Panc1 (cell line): ENCODE results near the gene CPM. TPM values are rescaled to one million over a fixed set of nuclear protein-coding genes. Genes with fewer than 3 reads are reported as not detected.

Experiments
- ATAC-seq: fragments of 200-7000 bp; cut with Tn5 transposase; 2 replicates; pipeline ENCODE4 v1.9.1; 2020; ENCODE audit warnings: mild to moderate bottlenecking, moderate library complexity
- BruUV-seq: library from RNA; stranded (reverse); fragments of 400-500 nt; replicated peaks from 2 replicates; lab custom pipeline; 2021; lab: Mats Ljungman, UMichigan
- CTCF ChIA-PET: fragments of 300-600 bp; sonication (Branson Sonifier 250); formaldehyde crosslinking; loops from one replicate; lab custom pipeline; 2022; ENCODE audit warnings: antibody characterized with exemption; lab: Charles Lee
- POLR2A ChIA-PET: fragments of 300-600 bp; sonication (Branson Sonifier 250); formaldehyde crosslinking; loops from one replicate; lab custom pipeline; 2022; ENCODE audit warnings: antibody characterized with exemption; lab: Charles Lee
- DNase-seq: peaks from one replicate; pipeline ENCODE4 v3.0.0-alpha.2; 2010; ENCODE audit warnings: low read depth, low spot score
- H3K27ac ChIP-seq: 2 replicates; pipeline ENCODE4 v1.5.1; 2011; ENCODE audit warnings: mild to moderate bottlenecking, low read length, inconsistent platforms
- H3K27me3 ChIP-seq: fragments of 200-500 bp; sonication (Bioruptor generic); 2 replicates; pipeline ENCODE4 v1.6.0; 2014; ENCODE audit warnings: low read length, inconsistent platforms; ENCODE audit not compliant: control insufficient read depth, insufficient read depth
- H3K36me3 ChIP-seq: fragments of 200-500 bp; sonication (Bioruptor generic); 2 replicates; pipeline ENCODE4 v1.5.1; 2014; ENCODE audit warnings: inconsistent platforms, mild to moderate bottlenecking, low read length, moderate library complexity; ENCODE audit not compliant: control insufficient read depth, insufficient read depth
- H3K4me1 ChIP-seq: 2 replicates; pipeline ENCODE4 v1.5.1; 2011; ENCODE audit warnings: inconsistent platforms, mild to moderate bottlenecking, low read length, moderate library complexity; ENCODE audit not compliant: control insufficient read depth, insufficient read depth
- H3K4me3 ChIP-seq, 2 experiments: 2 replicates each; pipeline ENCODE4 v1.5.1; 2011 to 2012; ENCODE audit warnings: low read depth in 2 of 2, low read length in 2 of 2, mild to moderate bottlenecking in 2 of 2, inconsistent platforms in 1 of 2, moderate library complexity in 1 of 2
- H3K9me3 ChIP-seq: fragments of 200-500 bp; sonication (Bioruptor generic); 2 replicates; pipeline ENCODE4 v1.5.1; 2014; ENCODE audit warnings: low read depth, mild to moderate bottlenecking, inconsistent platforms, low read length, moderate library complexity; ENCODE audit not compliant: control insufficient read depth, insufficient read depth
- POLR2AphosphoS5 ChIP-seq: IDR thresholded peaks from 2 replicates; pipeline ENCODE4 v1.6.1; 2012; ENCODE audit warnings: mild to moderate bottlenecking, low read depth, low read length, moderate library complexity
- SIN3A ChIP-seq: IDR thresholded peaks from 2 replicates; pipeline ENCODE4 v1.6.1; 2012; ENCODE audit warnings: low read depth, mild to moderate bottlenecking, low read length, moderate library complexity, borderline replicate concordance; ENCODE audit not compliant: insufficient read depth
- TCF7L2 ChIP-seq: IDR thresholded peaks from 2 replicates; pipeline ENCODE4 v1.6.1; 2011; ENCODE audit warnings: mild to moderate bottlenecking, low read depth, low read length, inconsistent platforms
- in situ Hi-C: cut with HindIII; loops from 2 replicates; pipeline ENCODE4 v1.10.0; 2016; ENCODE audit warnings: low sequenced_read_pairs, low pct_unique_long_range_greater_than_20kb
- intact Hi-C: fragments of 100-400 bp; cut with micrococcal nuclease; formaldehyde crosslinking; loops from one replicate; pipeline ENCODE4 v1.10.0; 2022; ENCODE audit not compliant: unreplicated experiment
- total RNA-seq: library from RNA; stranded (reverse); gene quantifications from one replicate; pipeline ENCODE4 v1.2.1, GENCODE V29; 2021; ENCODE audit not compliant: unreplicated experiment
- TF ChIP-seq, protein P1 (sequence below): fragments of 450-650 bp; IDR thresholded peaks from 2 replicates; pipeline ENCODE4 v1.5.1; 2017; ENCODE audit warnings: mild to moderate bottlenecking
- TF ChIP-seq, protein P2 (sequence below), 2 experiments: IDR thresholded peaks; 2 replicates each; pipeline ENCODE4 v1.6.1; 2011 to 2012; ENCODE audit warnings: low read depth in 2 of 2, control low read depth in 1 of 2, low read length in 1 of 2, mild to moderate bottlenecking in 1 of 2, moderate library complexity in 1 of 2; ENCODE audit not compliant: insufficient read depth in 1 of 2

Gene CPM
- total RNA-seq, 1 experiment from 2014 or later: 11.2 TPM

DNA sequence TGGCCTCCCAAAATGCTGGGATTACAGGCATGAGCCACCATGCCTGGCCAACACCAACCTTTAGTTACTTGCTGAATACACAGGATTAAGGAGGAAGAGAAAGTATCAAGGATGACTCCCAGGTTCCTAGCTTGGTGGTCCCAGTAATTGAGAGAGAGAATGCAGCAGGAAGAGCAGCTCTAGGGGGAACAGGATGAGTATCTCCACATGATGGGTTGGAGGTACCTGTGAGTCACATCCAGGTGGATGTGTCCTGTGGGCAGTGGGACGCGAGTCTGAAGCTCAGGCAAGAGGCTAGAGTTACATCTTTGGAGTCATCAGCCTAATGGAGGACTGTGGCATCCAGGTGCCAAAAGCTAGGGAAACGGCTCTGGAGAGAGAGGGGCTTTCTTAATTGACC lies 77.9 kb downstream of the CPM start:
- CTCF ChIA-PET: no interaction called here
- Histone ChIP-seq H3K9me3 (no peaks in the 10 kb centered on the region), H3K27me3 (no peaks in the 10 kb centered on the region), H3K4me3 (no peak overlapping the region), H3K36me3 (no peaks in the 10 kb centered on the region), H3K4me1 (no peaks in the 10 kb centered on the region), H3K27ac (no peak overlapping the region)
- TF ChIP-seq, protein P1, sequence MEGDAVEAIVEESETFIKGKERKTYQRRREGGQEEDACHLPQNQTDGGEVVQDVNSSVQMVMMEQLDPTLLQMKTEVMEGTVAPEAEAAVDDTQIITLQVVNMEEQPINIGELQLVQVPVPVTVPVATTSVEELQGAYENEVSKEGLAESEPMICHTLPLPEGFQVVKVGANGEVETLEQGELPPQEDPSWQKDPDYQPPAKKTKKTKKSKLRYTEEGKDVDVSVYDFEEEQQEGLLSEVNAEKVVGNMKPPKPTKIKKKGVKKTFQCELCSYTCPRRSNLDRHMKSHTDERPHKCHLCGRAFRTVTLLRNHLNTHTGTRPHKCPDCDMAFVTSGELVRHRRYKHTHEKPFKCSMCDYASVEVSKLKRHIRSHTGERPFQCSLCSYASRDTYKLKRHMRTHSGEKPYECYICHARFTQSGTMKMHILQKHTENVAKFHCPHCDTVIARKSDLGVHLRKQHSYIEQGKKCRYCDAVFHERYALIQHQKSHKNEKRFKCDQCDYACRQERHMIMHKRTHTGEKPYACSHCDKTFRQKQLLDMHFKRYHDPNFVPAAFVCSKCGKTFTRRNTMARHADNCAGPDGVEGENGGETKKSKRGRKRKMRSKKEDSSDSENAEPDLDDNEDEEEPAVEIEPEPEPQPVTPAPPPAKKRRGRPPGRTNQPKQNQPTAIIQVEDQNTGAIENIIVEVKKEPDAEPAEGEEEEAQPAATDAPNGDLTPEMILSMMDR: no peak
- TF ChIP-seq TCF7L2: no peak
- TF ChIP-seq POLR2AphosphoS5: no peak
- no peak for TF ChIP-seq SIN3A
- TF ChIP-seq, protein P2, sequence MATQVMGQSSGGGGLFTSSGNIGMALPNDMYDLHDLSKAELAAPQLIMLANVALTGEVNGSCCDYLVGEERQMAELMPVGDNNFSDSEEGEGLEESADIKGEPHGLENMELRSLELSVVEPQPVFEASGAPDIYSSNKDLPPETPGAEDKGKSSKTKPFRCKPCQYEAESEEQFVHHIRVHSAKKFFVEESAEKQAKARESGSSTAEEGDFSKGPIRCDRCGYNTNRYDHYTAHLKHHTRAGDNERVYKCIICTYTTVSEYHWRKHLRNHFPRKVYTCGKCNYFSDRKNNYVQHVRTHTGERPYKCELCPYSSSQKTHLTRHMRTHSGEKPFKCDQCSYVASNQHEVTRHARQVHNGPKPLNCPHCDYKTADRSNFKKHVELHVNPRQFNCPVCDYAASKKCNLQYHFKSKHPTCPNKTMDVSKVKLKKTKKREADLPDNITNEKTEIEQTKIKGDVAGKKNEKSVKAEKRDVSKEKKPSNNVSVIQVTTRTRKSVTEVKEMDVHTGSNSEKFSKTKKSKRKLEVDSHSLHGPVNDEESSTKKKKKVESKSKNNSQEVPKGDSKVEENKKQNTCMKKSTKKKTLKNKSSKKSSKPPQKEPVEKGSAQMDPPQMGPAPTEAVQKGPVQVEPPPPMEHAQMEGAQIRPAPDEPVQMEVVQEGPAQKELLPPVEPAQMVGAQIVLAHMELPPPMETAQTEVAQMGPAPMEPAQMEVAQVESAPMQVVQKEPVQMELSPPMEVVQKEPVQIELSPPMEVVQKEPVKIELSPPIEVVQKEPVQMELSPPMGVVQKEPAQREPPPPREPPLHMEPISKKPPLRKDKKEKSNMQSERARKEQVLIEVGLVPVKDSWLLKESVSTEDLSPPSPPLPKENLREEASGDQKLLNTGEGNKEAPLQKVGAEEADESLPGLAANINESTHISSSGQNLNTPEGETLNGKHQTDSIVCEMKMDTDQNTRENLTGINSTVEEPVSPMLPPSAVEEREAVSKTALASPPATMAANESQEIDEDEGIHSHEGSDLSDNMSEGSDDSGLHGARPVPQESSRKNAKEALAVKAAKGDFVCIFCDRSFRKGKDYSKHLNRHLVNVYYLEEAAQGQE (IDR thresholded peaks at IDR 0.05; ENCODE audit: insufficient read depth in 1 of 2, low read depth in 2 of 2, low read length in 1 of 2): no peak
- intact Hi-C loops (no loop called here), in situ Hi-C loops (no loop called here)
- DNase-seq (no peak), ATAC-seq (no peak)
- BruUV-seq: no TSS peak
- POLR2A ChIA-PET: no interaction called here

DNA sequence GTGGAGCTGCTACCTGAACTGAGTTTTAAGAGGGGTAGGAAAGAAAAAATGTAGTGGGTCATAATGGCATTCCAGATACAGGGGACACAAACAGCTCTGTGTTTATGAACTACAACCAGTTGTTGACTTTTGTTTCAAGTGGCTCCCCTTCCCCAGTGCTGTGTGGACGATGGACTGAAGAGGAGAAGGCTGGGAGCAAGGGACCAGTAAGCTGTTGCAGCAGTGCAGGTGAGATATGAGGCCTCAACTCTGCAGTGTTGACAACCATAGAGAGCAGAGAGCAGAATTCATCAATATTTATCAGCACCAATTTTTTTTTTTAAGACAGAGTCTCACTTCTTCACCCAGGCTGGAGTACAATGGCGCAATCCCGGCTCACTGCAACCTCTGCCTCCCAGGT lies 78.4 kb downstream of the CPM start:
- DNase-seq: no peak
- no peak overlapping the region for H3K27ac ChIP-seq
- no peak for ATAC-seq
- in situ Hi-C loops: no loop called here
- intact Hi-C loops: no loop called here
- POLR2A ChIA-PET: no interaction called here
- CTCF ChIA-PET: no interaction called here
- TF ChIP-seq, protein P2 (IDR thresholded peaks at IDR 0.05; ENCODE audit: insufficient read depth in 1 of 2, low read depth in 2 of 2, low read length in 1 of 2): no peak
- TF ChIP-seq TCF7L2 (no peak), SIN3A (no peak), POLR2AphosphoS5 (no peak)
- TF ChIP-seq, protein P1: no peak
- BruUV-seq: TSS peak; percentile 83
- H3K4me1 ChIP-seq: no peaks in the 10 kb centered on the region
- no peaks in the 10 kb centered on the region for H3K9me3 ChIP-seq
- H3K36me3 ChIP-seq: no peaks in the 10 kb centered on the region
- H3K4me3 ChIP-seq: no peak overlapping the region
- H3K27me3 ChIP-seq: no peaks in the 10 kb centered on the region
